GM23338 (cell line): ENCODE results near the gene CACNG7. TPM values are rescaled to one million over a fixed set of nuclear protein-coding genes. Genes with fewer than 3 reads are reported as not detected.

Source experiments
- ATAC-seq: fragments of 200-7000 bp; cut with Tn5 transposase; 3 replicates; pipeline ENCODE4 v1.9.1; 2020
- DNase-seq: peaks from one replicate; pipeline ENCODE4 v3.0.0-alpha.2; 2015; ENCODE audit warnings: low spot score
- H2AFZ ChIP-seq: fragments of 200-600 bp; sonication (generic); 2 replicates; pipeline ENCODE4 v1.8.0; 2016; ENCODE audit warnings: antibody characterized with exemption, mild to moderate bottlenecking, moderate library complexity
- H3F3A ChIP-seq: fragments of 200-600 bp; sonication (generic); replicated peaks from 2 replicates; pipeline ENCODE4 v1.8.0; 2017; ENCODE audit warnings: antibody characterized with exemption, mixed run types, low read depth
- H3K27ac ChIP-seq: fragments of 200-600 bp; sonication (generic); 2 replicates; pipeline ENCODE4 v1.6.1; 2016; ENCODE audit warnings: low read depth
- H3K27me3 ChIP-seq: fragments of 200-600 bp; sonication (generic); 2 replicates; pipeline ENCODE4 v1.8.0; 2016; ENCODE audit warnings: mild to moderate bottlenecking, mixed run types, moderate library complexity; ENCODE audit not compliant: insufficient read depth
- H3K36me3 ChIP-seq: fragments of 200-600 bp; sonication (generic); 2 replicates; pipeline ENCODE4 v1.8.0; 2016; ENCODE audit warnings: mild to moderate bottlenecking; ENCODE audit not compliant: insufficient read depth
- H3K4me1 ChIP-seq: fragments of 200-600 bp; sonication (generic); 2 replicates; pipeline ENCODE4 v1.8.0; 2016; ENCODE audit warnings: mild to moderate bottlenecking, moderate library complexity; ENCODE audit not compliant: insufficient read depth
- H3K4me2 ChIP-seq: fragments of 200-600 bp; sonication (generic); 2 replicates; pipeline ENCODE4 v1.7.1; 2017; ENCODE audit warnings: mixed run types
- H3K4me3 ChIP-seq: fragments of 200-600 bp; sonication (generic); 2 replicates; pipeline ENCODE4 v1.6.1; 2016; ENCODE audit warnings: mixed run types
- H3K79me2 ChIP-seq: fragments of 200-600 bp; sonication (generic); replicated peaks from 2 replicates; pipeline ENCODE4 v1.8.0; 2017; ENCODE audit warnings: mild to moderate bottlenecking; ENCODE audit not compliant: insufficient read depth
- H3K9me2 ChIP-seq: fragments of 200-600 bp; sonication (generic); 2 replicates; pipeline ENCODE4 v1.8.0; 2017; ENCODE audit not compliant: insufficient read depth
- H4K20me1 ChIP-seq: fragments of 200-600 bp; sonication (generic); replicated peaks from 2 replicates; pipeline ENCODE4 v1.8.0; 2017; ENCODE audit warnings: mild to moderate bottlenecking; ENCODE audit not compliant: insufficient read depth
- H3K27ac Mint-ChIP-seq: 2 replicates; pipeline ENCODE4 v1.8.0; 2020; ENCODE audit warnings: inconsistent platforms, mild to moderate bottlenecking, moderate library complexity, mixed read lengths
- H3K27me3 Mint-ChIP-seq: 3 replicates; pipeline ENCODE4 v1.8.0; 2022; ENCODE audit warnings: low read depth, mild to moderate bottlenecking, moderate library complexity, mixed read lengths, inconsistent platforms; ENCODE audit not compliant: insufficient read depth, poor library complexity
- H3K36me3 Mint-ChIP-seq: 3 replicates; pipeline ENCODE4 v1.8.0; 2021; ENCODE audit warnings: low read depth, mild to moderate bottlenecking, inconsistent platforms, moderate library complexity, mixed read lengths
- H3K4me1 Mint-ChIP-seq: 3 replicates; pipeline ENCODE4 v1.8.0; 2020; ENCODE audit warnings: mild to moderate bottlenecking, inconsistent platforms, mixed read lengths
- H3K4me3 Mint-ChIP-seq: 3 replicates; pipeline ENCODE4 v1.8.0; 2021; ENCODE audit warnings: moderate library complexity, mild to moderate bottlenecking, inconsistent platforms, mixed read lengths
- H3K9me3 Mint-ChIP-seq: 3 replicates; pipeline ENCODE4 v1.8.0; 2020; ENCODE audit warnings: moderate library complexity, mild to moderate bottlenecking, inconsistent platforms, mixed read lengths
- CREB1 ChIP-seq: fragments of 250-450 bp; sonication (Bioruptor Pico); IDR thresholded peaks from 2 replicates; pipeline ENCODE4 v1.5.0; 2020; ENCODE audit warnings: low read depth, mild to moderate bottlenecking, moderate library complexity
- CTCF ChIP-seq, 2 experiments: fragments of 200-600 bp in 1 of 2; sonication (generic) in 1 of 2; conservative IDR thresholded peaks; 2 replicates each; pipeline versions ENCODE4 v1.5.1 to v1.6.1; 2016 to 2017; ENCODE audit warnings: antibody characterized with exemption in 2 of 2, low read depth in 2 of 2, mild to moderate bottlenecking in 2 of 2, moderate library complexity in 1 of 2
- EZH2 ChIP-seq: fragments of 200-600 bp; sonication (generic); IDR thresholded peaks from one replicate; pipeline ENCODE4 v1.8.0; 2017; ENCODE audit warnings: antibody characterized with exemption, mild to moderate bottlenecking, low read depth; ENCODE audit not compliant: unreplicated experiment
- NANOG ChIP-seq: IDR thresholded peaks from 2 replicates; pipeline ENCODE4 v1.6.1; 2016; ENCODE audit warnings: antibody characterized with exemption, borderline replicate concordance
- POLR2AphosphoS5 ChIP-seq: IDR thresholded peaks from 2 replicates; pipeline ENCODE4 v1.6.1; 2016; ENCODE audit warnings: antibody characterized with exemption, low read depth
- REST ChIP-seq: IDR thresholded peaks from one replicate; pipeline ENCODE4 v1.6.1; 2018; ENCODE audit warnings: antibody characterized with exemption; ENCODE audit not compliant: unreplicated experiment
- ZNF114 ChIP-seq: fragments of 250-450 bp; sonication (Bioruptor Pico); IDR thresholded peaks from 2 replicates; pipeline ENCODE4 v1.5.0; 2020; ENCODE audit warnings: mild to moderate bottlenecking, moderate library complexity
- ZNF331 ChIP-seq: fragments of 250-450 bp; sonication (Bioruptor Pico); IDR thresholded peaks from 2 replicates; pipeline ENCODE4 v1.5.0; 2020; ENCODE audit warnings: low read depth, mild to moderate bottlenecking, moderate library complexity
- polyA plus RNA-seq: library from polyadenylated mRNA; unstranded; fragments of >200 nt; fragmentation: Nextera tagmentation; extraction: Ambion mirVana; gene quantifications from 2 replicates; pipeline ENCODE4 v1.2.1, GENCODE V29; 2016
- total RNA-seq: library from RNA; depleted of rRNA; stranded (reverse); fragments of >200 nt; shearing (Covaris generic); gene quantifications from 2 replicates; pipeline ENCODE4 v1.2.3, GENCODE V29; 2014

The CACNG7 gene
- total and polyA plus RNA-seq, 2 experiments from 2014 or later, result 9.8 to 15.6 TPM

GRCh38 chr19:53900191-53900860, 8.8 kb upstream of the CACNG7 start:
- H2AFZ ChIP-seq, result no peak overlapping the region
- Mint-ChIP-seq H3K36me3 (peaks cover 11% of the 10 kb centered on the region), H3K9me3 (no peaks in the 10 kb centered on the region), H3K27me3 (peaks cover 33% of the 10 kb centered on the region), H3K27ac (no peak overlapping the region), H3K4me1 (peaks cover 36% of the 10 kb centered on the region), H3K4me3 (no peak overlapping the region)
- no peak overlapping the region for H3K4me2 ChIP-seq
- ATAC-seq, result no peak
- no peaks in the 10 kb centered on the region for H3K27me3 ChIP-seq
- TF ChIP-seq ZNF331 (CRISPR knock-in tag), result no peak
- no peak overlapping the region for H3K27ac ChIP-seq
- peaks cover 19% of the 10 kb centered on the region for H3K4me1 ChIP-seq
- H4K20me1 ChIP-seq, result no peaks in the 10 kb centered on the region; the same call in 1 of the 2 replicates
- no peak for DNase-seq
- H3K36me3 ChIP-seq, result peaks cover 9% of the 10 kb centered on the region; the same call in 1 of the 2 replicates
- H3K79me2 ChIP-seq, result no peaks in the 10 kb centered on the region
- H3K9me2 ChIP-seq, result no peaks in the 10 kb centered on the region
- peaks cover 23% of the 10 kb centered on the region; the same call in 1 of the 2 replicates for H3F3A ChIP-seq
- H3K4me3 ChIP-seq, result no peak overlapping the region

- Histone ChIP-seq H3K27ac (no peak overlapping the region), H3K27me3 (peaks cover 20% of the 10 kb centered on the region), H3F3A (peaks cover 19% of the 10 kb centered on the region; the same call in 1 of the 2 replicates), H3K4me1 (peaks cover 7% of the 10 kb centered on the region; the same call in 1 of the 2 replicates), H3K9me2 (no peaks in the 10 kb centered on the region), H4K20me1 (no peaks in the 10 kb centered on the region; the same call in 1 of the 2 replicates), H3K36me3 (peaks cover 9% of the 10 kb centered on the region; the same call in 1 of the 2 replicates), H2AFZ (no peak overlapping the region), H3K4me3 (no peak overlapping the region), H3K79me2 (no peaks in the 10 kb centered on the region), H3K4me2 (no peak overlapping the region)
- H3K4me3 Mint-ChIP-seq, result no peak overlapping the region; the same call in 2 of the 3 replicates
- TF ChIP-seq POLR2AphosphoS5 (no peak), REST (peak; percentile 90)
- peaks cover 11% of the 10 kb centered on the region for H3K36me3 Mint-ChIP-seq
- ATAC-seq (no peak; the same call in 2 of the 3 replicates), DNase-seq (peak; percentile 97)
- H3K27ac Mint-ChIP-seq, result peak overlapping the region; percentile 58; the same call in 1 of the 2 replicates
- no peaks in the 10 kb centered on the region for H3K9me3 Mint-ChIP-seq
- H3K27me3 Mint-ChIP-seq, result peaks cover 42% of the 10 kb centered on the region
- peaks cover 32% of the 10 kb centered on the region for H3K4me1 Mint-ChIP-seq
Observed at GRCh38 chr19:53903055-53903680, 5.9 kb upstream of the CACNG7 start.

GRCh38 chr19:53904909-53905308, 4.2 kb upstream of the CACNG7 start:
- H3K27me3 ChIP-seq, result peaks cover 27% of the 10 kb centered on the region
- no peak overlapping the region for H3K4me3 ChIP-seq
- Mint-ChIP-seq H3K27me3 (peaks cover 43% of the 10 kb centered on the region), H3K4me1 (peaks cover 29% of the 10 kb centered on the region), H3K9me3 (peaks cover 3% of the 10 kb centered on the region; the same call in 1 of the 3 replicates), H3K27ac (no peak overlapping the region), H3K36me3 (peaks cover 9% of the 10 kb centered on the region; the same call in 2 of the 3 replicates), H3K4me3 (no peak overlapping the region)
- no peak overlapping the region for H3K27ac ChIP-seq
- H4K20me1 ChIP-seq, result no peaks in the 10 kb centered on the region; the same call in 1 of the 2 replicates
- ATAC-seq, result no peak
- DNase-seq, result no peak
- H3K36me3 ChIP-seq, result peaks cover 9% of the 10 kb centered on the region; the same call in 1 of the 2 replicates
- H3K4me2 ChIP-seq, result no peak overlapping the region
- H3K9me2 ChIP-seq, result no peaks in the 10 kb centered on the region
- H3K79me2 ChIP-seq, result no peaks in the 10 kb centered on the region
- H2AFZ ChIP-seq, result no peak overlapping the region
- H3K4me1 ChIP-seq, result peaks cover 7% of the 10 kb centered on the region; the same call in 1 of the 2 replicates
- H3F3A ChIP-seq, result peaks cover 13% of the 10 kb centered on the region; the same call in 1 of the 2 replicates
- no peak for TF ChIP-seq CREB1
- no peak for TF ChIP-seq CTCF (conservative IDR thresholded peaks at IDR 0.05; ENCODE audit: low read depth in 2 of 2)
- no peak for TF ChIP-seq ZNF114 (CRISPR knock-in tag)
- no peak for TF ChIP-seq ZNF331 (CRISPR knock-in tag)
- no peak for TF ChIP-seq NANOG
- no peak for TF ChIP-seq EZH2
